ENCODE measurements around the gene SON. TPM values are rescaled to one million over a fixed set of nuclear protein-coding genes. Genes with fewer than 3 reads are reported as not detected.

SON gene
- total RNA-seq, 1 experiment from 2014 or later, result 328 TPM

DNA sequence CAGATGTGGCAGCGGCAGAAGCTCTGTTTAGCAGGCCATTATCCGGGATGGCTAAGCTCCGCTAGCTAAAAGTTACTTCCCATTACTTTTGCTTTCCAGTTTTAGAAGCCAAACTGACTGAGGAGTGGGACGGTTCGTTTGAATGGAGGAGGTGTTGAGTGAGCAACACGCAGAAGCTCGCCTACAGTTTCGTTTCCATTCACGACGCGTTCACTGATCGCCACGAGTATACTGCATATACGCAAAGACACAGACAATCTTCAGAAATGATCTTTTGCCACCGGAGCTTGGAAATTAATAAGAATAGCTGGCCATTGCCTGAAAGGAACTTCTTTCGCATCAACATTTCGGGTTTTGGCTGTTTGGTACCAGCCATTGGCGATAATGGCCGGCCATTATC, 14.6 kb downstream of the SON start:
- CTCF ChIA-PET, result no interaction called here
- H3K9me3 ChIP-seq (ENCODE audit: low read depth, low read length, poor library complexity, severe bottlenecking), result no peaks in the 10 kb centered on the region
- no peak overlapping the region for H3K27ac ChIP-seq (ENCODE audit: low read depth, low read length, poor library complexity, severe bottlenecking)
- BruUV-seq (replicated peaks), result no TSS peak
- TF ChIP-seq CTCF (conservative IDR thresholded peaks at IDR 0.05; ENCODE audit: low read depth, low read length) (no peak), EZH2 (IDR thresholded peaks at IDR 0.05; ENCODE audit: borderline replicate concordance, low read depth, low read length, poor library complexity, severe bottlenecking) (no peak)
- H3K4me1 ChIP-seq (ENCODE audit: insufficient read depth, low read length, poor library complexity, severe bottlenecking), result no peaks in the 10 kb centered on the region
- POLR2A ChIA-PET (ENCODE audit: low non-redundant PET), result no interaction called here
- no peak overlapping the region for H3K4me3 ChIP-seq (ENCODE audit: low read depth, low read length, poor library complexity, severe bottlenecking)
- intact Hi-C loops (cut with micrococcal nuclease; ENCODE audit: unreplicated experiment), result no loop called here
- no peaks in the 10 kb centered on the region for H3K27me3 ChIP-seq (replicated peaks; ENCODE audit: insufficient read depth, low read depth, low read length, poor library complexity)
- peaks cover 91% of the 10 kb centered on the region for H3K36me3 ChIP-seq (ENCODE audit: insufficient read depth, low read length, poor library complexity, severe bottlenecking)
- no peak for DNase-seq (ENCODE audit: low spot score)

DNA sequence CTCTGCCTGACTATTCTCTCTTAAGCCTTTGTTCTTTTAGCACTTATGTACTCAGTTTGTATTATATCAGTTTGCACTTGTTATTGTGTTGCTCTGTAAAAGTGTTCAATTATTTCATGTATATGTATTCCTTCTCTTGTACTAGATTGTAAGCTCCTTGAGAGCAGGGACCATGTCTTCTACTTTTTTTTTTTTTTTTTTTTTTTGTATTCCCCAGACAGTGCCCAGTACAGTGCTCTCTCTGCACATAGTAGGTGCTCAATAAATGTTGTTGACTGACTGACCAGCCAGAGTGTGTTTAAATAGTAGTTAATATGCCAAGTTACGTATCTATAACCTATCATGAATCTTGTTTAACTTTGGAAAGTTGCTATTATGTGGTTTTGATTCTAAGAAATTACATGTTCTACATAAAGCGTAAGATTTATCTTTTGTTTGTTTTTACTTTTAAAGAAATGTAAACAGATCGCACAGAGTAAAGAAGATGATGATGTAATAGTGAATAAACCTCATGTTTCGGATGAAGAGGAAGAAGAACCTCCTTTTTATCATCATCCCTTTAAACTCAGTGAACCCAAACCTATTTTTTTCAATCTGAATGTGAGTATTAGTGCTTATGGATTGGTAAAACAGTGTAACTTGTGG, 16.1 kb downstream of the SON start:
- CTCF ChIA-PET, result interaction anchor here (0.6 kb wide), 1 partner anchor 50 kb away, joined by 3 read pairs; no protein-coding TSS in a partner anchor
- Histone ChIP-seq H3K4me1 (ENCODE audit: insufficient read depth, low read length, poor library complexity, severe bottlenecking) (no peaks in the 10 kb centered on the region), H3K27me3 (replicated peaks; ENCODE audit: insufficient read depth, low read depth, low read length, poor library complexity) (no peaks in the 10 kb centered on the region), H3K27ac (ENCODE audit: low read depth, low read length, poor library complexity, severe bottlenecking) (no peak overlapping the region), H3K4me3 (ENCODE audit: low read depth, low read length, poor library complexity, severe bottlenecking) (no peak overlapping the region), H3K9me3 (ENCODE audit: low read depth, low read length, poor library complexity, severe bottlenecking) (no peaks in the 10 kb centered on the region), H3K36me3 (ENCODE audit: insufficient read depth, low read length, poor library complexity, severe bottlenecking) (peaks cover 90% of the 10 kb centered on the region)
- POLR2A ChIA-PET (ENCODE audit: low non-redundant PET), result no interaction called here
- intact Hi-C loops (cut with micrococcal nuclease; ENCODE audit: unreplicated experiment), result no loop called here
- TF ChIP-seq CTCF (conservative IDR thresholded peaks at IDR 0.05; ENCODE audit: low read depth, low read length) (no peak), EZH2 (IDR thresholded peaks at IDR 0.05; ENCODE audit: borderline replicate concordance, low read depth, low read length, poor library complexity, severe bottlenecking) (no peak)
- no peak for DNase-seq (ENCODE audit: low spot score)
- BruUV-seq (replicated peaks), result no TSS peak

GRCh38 chr21:33559813-33560212, 17.0 kb downstream of the SON start:
- DNase-seq (ENCODE audit: low spot score), result no peak
- BruUV-seq (replicated peaks), result no TSS peak
- Histone ChIP-seq H3K27me3 (replicated peaks; ENCODE audit: insufficient read depth, low read depth, low read length, poor library complexity) (no peaks in the 10 kb centered on the region), H3K4me1 (ENCODE audit: insufficient read depth, low read length, poor library complexity, severe bottlenecking) (no peaks in the 10 kb centered on the region), H3K4me3 (ENCODE audit: low read depth, low read length, poor library complexity, severe bottlenecking) (no peak overlapping the region), H3K27ac (ENCODE audit: low read depth, low read length, poor library complexity, severe bottlenecking) (no peak overlapping the region), H3K36me3 (ENCODE audit: insufficient read depth, low read length, poor library complexity, severe bottlenecking) (peaks cover 86% of the 10 kb centered on the region), H3K9me3 (ENCODE audit: low read depth, low read length, poor library complexity, severe bottlenecking) (no peaks in the 10 kb centered on the region)
- intact Hi-C loops (cut with micrococcal nuclease; ENCODE audit: unreplicated experiment), result no loop called here
- ChIA-PET CTCF (no interaction called here), POLR2A (ENCODE audit: low non-redundant PET) (no interaction called here)
- TF ChIP-seq EZH2 (IDR thresholded peaks at IDR 0.05; ENCODE audit: borderline replicate concordance, low read depth, low read length, poor library complexity, severe bottlenecking) (no peak), CTCF (conservative IDR thresholded peaks at IDR 0.05; ENCODE audit: low read depth, low read length) (no peak)
